ENCODE results near the gene ISG20L2.

GRCh38 chr1:156709031-156709430, 19.5 kb downstream of the ISG20L2 start:
- TF ChIP-seq CTCF (IDR thresholded peaks at IDR 0.05) (no peak), POLR2A (IDR thresholded peaks at IDR 0.05) (no peak)
